ENCODE data around the gene ABAT.

DNA sequence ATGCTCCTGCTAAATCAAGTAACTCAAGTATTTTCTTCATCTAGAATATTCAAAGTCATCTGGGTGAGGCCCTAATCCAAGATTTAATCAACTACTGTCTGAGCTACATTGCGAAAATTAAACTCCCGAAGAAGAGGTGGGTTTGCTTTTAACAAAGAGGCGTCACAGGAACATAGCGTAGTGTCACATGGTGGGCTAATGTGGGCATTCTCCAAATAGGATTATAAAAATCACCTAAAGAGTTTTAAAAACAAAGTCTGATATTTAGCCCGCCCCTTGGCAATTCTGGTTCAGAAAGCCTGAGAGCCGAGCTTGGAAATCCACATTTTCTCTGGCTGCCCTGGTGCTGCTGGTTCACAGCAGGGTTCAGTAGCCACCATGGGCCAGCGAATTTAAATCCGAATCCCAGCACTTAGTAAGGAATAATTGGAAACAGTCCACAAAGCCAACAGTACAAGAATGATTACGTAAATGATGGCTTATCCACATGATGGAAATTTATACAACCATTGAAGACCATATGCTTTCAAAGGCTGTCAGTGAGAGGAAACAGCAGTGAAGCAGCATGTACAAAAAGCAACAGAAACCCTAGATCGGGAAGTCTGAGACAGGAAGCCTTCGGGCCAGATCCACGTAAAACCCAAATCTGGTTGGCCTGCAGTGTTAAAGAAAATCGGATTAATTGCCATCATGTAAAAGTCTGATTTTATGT lies 132.0 kb downstream of the ABAT start:
- no peak for TF ChIP-seq CTCF (IDR thresholded peaks at IDR 0.05; ENCODE audit: poor library complexity)
- TF ChIP-seq EZH2phosphoT487 (IDR thresholded peaks at IDR 0.05; ENCODE audit: low read depth, severe bottlenecking, unreplicated experiment) = no peak
